Fibroblast of villous mesenchyme (primary cell): Measurements from ENCODE around the gene DMXL2. TPM values are rescaled to one million over a fixed set of nuclear protein-coding genes. Genes with fewer than 3 reads are reported as not detected.
"Not testable (repeated sequence)": the region's sequence is repeated elsewhere in the genome, so short reads cannot be mapped to it uniquely, and the experiment has no call there.

Experiments
- DNase-seq: peaks from one replicate; pipeline ENCODE4 v3.0.0-alpha.2; 2010; ENCODE audit warnings: low read depth
- H3K4me3 ChIP-seq: 2 replicates; pipeline ENCODE4 v1.5.1; 2011; ENCODE audit warnings: low read depth, mild to moderate bottlenecking, low read length
- total RNA-seq: library from RNA; depleted of rRNA; stranded (reverse); fragments of >200 nt; gene quantifications from 2 replicates; pipeline ENCODE4 v1.2.3, GENCODE V29; 2012
- TF ChIP-seq, protein P1 (sequence below): IDR thresholded peaks from 2 replicates; pipeline ENCODE4 v1.5.1; 2012; ENCODE audit warnings: low read depth, mild to moderate bottlenecking, low read length; ENCODE audit not compliant: insufficient read depth

Gene DMXL2
- total RNA-seq, 1 donor: 56.1 TPM

DNA sequence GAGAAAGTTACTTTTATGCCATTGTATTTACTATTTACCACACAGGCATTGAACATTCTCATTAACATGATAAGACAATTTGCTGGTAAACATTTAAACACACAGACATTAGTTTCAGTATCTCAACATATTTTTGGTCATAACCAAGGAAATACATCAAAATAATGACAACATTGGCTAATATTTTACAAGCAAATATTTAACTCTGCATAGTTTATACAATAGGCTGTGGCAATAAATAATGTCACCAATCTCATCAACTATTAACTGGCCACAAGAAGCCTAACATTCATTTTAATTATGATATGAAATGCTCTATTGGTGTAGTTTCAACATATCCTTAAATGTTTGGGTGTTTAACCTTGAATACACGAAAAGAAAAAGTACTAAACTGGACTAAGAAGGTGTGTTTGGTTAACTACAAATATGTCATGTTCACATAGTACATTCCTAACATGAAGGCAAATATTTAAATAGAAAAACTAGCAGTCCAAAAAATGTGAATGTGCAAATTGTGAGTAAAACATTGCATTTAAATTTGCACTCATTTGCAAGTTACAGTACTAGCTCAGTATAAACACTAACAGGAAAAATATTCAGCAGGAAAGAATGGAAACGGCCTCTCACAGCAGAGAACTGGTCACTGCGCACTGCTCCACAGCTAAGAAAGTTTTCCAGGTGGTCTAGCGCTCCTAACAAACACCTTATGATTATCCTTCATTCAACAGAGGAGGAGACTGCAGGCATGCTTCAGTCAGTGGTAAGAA, 174.5 kb downstream of the DMXL2 start:
- no peak for DNase-seq
- no peak overlapping the region for H3K4me3 ChIP-seq
- TF ChIP-seq, protein P1, sequence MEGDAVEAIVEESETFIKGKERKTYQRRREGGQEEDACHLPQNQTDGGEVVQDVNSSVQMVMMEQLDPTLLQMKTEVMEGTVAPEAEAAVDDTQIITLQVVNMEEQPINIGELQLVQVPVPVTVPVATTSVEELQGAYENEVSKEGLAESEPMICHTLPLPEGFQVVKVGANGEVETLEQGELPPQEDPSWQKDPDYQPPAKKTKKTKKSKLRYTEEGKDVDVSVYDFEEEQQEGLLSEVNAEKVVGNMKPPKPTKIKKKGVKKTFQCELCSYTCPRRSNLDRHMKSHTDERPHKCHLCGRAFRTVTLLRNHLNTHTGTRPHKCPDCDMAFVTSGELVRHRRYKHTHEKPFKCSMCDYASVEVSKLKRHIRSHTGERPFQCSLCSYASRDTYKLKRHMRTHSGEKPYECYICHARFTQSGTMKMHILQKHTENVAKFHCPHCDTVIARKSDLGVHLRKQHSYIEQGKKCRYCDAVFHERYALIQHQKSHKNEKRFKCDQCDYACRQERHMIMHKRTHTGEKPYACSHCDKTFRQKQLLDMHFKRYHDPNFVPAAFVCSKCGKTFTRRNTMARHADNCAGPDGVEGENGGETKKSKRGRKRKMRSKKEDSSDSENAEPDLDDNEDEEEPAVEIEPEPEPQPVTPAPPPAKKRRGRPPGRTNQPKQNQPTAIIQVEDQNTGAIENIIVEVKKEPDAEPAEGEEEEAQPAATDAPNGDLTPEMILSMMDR: no peak

GRCh38 chr15:51446029-51446744, 176.4 kb downstream of the DMXL2 start:
- DNase-seq: not testable (repeated sequence)

DNA sequence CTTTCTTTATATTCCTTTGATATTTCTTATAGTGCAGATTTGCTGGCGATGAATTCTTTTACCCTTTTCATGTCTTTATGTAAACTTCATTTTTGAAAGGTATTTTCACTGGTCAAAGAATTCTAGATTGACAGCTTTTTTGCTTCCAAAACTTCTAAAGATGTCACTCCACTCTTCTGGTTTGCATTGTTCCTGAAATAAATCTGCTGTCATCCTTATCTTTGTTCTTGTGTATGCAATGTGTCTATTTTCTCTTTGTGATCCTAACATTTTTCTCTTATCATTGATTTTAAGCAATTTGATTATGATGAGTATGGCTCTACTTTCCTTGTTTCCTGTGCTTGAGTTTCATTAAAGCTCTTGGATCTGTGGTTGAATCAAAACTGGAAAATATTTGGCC, 177.8 kb downstream of the DMXL2 start:
- no peak overlapping the region for H3K4me3 ChIP-seq
- DNase-seq: no peak
- TF ChIP-seq, protein P1: no peak

More at GRCh38 chr15:51446029-51446744, 176.4 kb downstream of the DMXL2 start:
- H3K4me3 ChIP-seq: not testable (repeated sequence)

GRCh38 chr15:51444112-51444511, 178.5 kb downstream of the DMXL2 start:
- DNase-seq: no peak
- TF ChIP-seq, protein P1: no peak
- no peak overlapping the region for H3K4me3 ChIP-seq

GRCh38 chr15:51443282-51443914, 179.2 kb downstream of the DMXL2 start:
- no peak overlapping the region for H3K4me3 ChIP-seq
- DNase-seq: no peak
- TF ChIP-seq, protein P1: no peak

DNA sequence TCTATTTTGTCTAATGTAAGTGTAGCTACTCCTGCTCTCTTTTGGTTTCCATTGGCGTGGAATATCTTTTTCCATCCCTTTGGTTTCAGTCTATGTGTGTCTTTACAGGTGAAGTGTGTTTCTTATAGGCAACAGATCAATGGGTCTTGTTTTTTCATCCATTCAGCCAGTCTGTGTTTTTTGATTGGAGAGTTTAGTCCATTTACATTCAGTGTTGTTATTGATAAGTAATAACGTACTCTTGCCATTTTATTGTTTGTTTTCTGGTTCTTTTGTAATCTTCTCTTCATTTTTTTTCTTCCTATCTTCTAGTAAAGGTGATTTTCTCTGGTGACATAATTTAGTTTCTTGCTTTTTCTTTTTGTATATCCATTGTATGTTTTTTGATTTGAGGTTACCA, 184.0 kb downstream of the DMXL2 start:
- no peak overlapping the region for H3K4me3 ChIP-seq
- TF ChIP-seq, protein P1: no peak
- DNase-seq: no peak

DNA sequence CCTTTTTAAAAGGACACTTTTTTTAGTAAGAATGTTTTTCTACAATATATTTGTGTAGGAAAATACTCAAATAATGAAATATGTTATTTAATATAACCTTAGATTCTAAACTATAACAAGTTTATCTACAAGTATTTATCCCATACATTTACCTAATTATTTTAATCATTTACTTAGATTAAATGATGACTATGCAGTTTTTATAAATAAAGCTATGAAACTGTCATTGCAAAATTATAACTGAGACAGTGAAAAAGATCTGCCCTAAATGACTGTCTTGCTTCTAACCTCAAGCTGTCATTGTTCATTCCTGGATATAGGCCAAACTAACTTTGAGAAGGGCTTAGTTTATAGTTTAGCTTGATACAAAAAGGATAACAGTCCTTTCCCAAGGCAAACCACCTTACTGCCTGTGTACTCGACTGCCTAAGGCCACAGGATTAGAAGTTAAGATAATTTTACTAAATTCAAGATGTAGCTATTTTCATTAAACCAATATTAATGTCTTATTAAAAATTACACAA, 197.0 kb downstream of the DMXL2 start:
- H3K4me3 ChIP-seq: no peak overlapping the region
- DNase-seq: peak; percentile 30
- TF ChIP-seq, protein P1: no peak
